Common myeloid progenitor, CD34-positive (primary cell): ENCODE measurements around the gene CCDC30.

Experiments used
- CTCF ChIA-PET: fragments of 350-600 bp; sonication (Branson Sonifier 250); formaldehyde crosslinking; loops from one replicate; lab custom pipeline; 2021; ENCODE audit warnings: antibody characterized with exemption; lab: Charles Lee
- POLR2A ChIA-PET: fragments of 350-600 bp; sonication (Branson Sonifier 250); formaldehyde crosslinking; loops from one replicate; lab custom pipeline; 2021; ENCODE audit warnings: antibody characterized with exemption; lab: Charles Lee
- DNase-seq, 3 donors: peaks; one replicate each; pipeline versions ENCODE4 v3.0.0 to v3.0.0-alpha.2; 2013
- H3K27ac ChIP-seq, 2 experiments: 1 replicate in 1 of 2; 2 replicates in 1 of 2; pipeline ENCODE4 v1.7.0; 2013; ENCODE audit warnings: inconsistent platforms in 2 of 2, low read length in 2 of 2, mild to moderate bottlenecking in 2 of 2, low read depth in 1 of 2, moderate library complexity in 1 of 2; ENCODE audit not compliant: severe bottlenecking in 2 of 2, insufficient read depth in 1 of 2, poor library complexity in 1 of 2
- H3K27me3 ChIP-seq, 5 experiments: replicated peaks in 2 of 5; 1 replicate in 3 of 5; 2 replicates in 2 of 5; pipeline versions ENCODE4 v1.6.1 to v1.7.0; 2013; ENCODE audit warnings: low read length in 4 of 5, mild to moderate bottlenecking in 2 of 5, moderate library complexity in 2 of 5, inconsistent platforms in 1 of 5; ENCODE audit not compliant: insufficient read depth in 5 of 5, control insufficient read depth in 4 of 5
- H3K36me3 ChIP-seq, 4 experiments: 1 replicate in 2 of 4; 2 replicates in 2 of 4; pipeline versions ENCODE4 v1.6.1 to v1.7.0; 2013; ENCODE audit warnings: low read length in 3 of 4, control low read depth in 1 of 4, mild to moderate bottlenecking in 1 of 4; ENCODE audit not compliant: control insufficient read depth in 4 of 4, insufficient read depth in 4 of 4
- H3K4me1 ChIP-seq, 4 experiments: 1 replicate in 3 of 4; 2 replicates in 1 of 4; pipeline versions ENCODE4 v1.6.1 to v1.7.1; 2013; ENCODE audit warnings: low read length in 3 of 4, mild to moderate bottlenecking in 3 of 4, control low read depth in 1 of 4, inconsistent platforms in 1 of 4, moderate library complexity in 1 of 4; ENCODE audit not compliant: control insufficient read depth in 4 of 4, insufficient read depth in 4 of 4; ENCODE audit errors: control extremely low read depth in 1 of 4
- H3K4me3 ChIP-seq, 7 experiments: 1 replicate in 4 of 7; 2 replicates in 3 of 7; pipeline versions ENCODE4 v1.5.1 to v1.7.0; 2013; ENCODE audit warnings: mild to moderate bottlenecking in 7 of 7, low read length in 6 of 7, moderate library complexity in 6 of 7, inconsistent platforms in 2 of 7, low read depth in 2 of 7, control low read depth in 1 of 7; ENCODE audit not compliant: insufficient read depth in 4 of 7, control insufficient read depth in 1 of 7; ENCODE audit errors: extremely low read depth in 1 of 7
- H3K9me3 ChIP-seq, 5 experiments: 1 replicate in 4 of 5; 2 replicates in 1 of 5; pipeline versions ENCODE4 v1.6.1 to v1.7.1; 2013; ENCODE audit warnings: low read length in 4 of 5, mild to moderate bottlenecking in 2 of 5, inconsistent platforms in 1 of 5, low read depth in 1 of 5, moderate library complexity in 1 of 5; ENCODE audit not compliant: control insufficient read depth in 4 of 5, insufficient read depth in 2 of 5; ENCODE audit errors: control extremely low read depth in 1 of 5
- WGBS: methylation state at CpG from one replicate; pipeline ENCODE4 v1.1.5; 2013; ENCODE audit not compliant: insufficient coverage; 5-methylcytosine and 5-hydroxymethylcytosine counted together

Gene CCDC30

DNA sequence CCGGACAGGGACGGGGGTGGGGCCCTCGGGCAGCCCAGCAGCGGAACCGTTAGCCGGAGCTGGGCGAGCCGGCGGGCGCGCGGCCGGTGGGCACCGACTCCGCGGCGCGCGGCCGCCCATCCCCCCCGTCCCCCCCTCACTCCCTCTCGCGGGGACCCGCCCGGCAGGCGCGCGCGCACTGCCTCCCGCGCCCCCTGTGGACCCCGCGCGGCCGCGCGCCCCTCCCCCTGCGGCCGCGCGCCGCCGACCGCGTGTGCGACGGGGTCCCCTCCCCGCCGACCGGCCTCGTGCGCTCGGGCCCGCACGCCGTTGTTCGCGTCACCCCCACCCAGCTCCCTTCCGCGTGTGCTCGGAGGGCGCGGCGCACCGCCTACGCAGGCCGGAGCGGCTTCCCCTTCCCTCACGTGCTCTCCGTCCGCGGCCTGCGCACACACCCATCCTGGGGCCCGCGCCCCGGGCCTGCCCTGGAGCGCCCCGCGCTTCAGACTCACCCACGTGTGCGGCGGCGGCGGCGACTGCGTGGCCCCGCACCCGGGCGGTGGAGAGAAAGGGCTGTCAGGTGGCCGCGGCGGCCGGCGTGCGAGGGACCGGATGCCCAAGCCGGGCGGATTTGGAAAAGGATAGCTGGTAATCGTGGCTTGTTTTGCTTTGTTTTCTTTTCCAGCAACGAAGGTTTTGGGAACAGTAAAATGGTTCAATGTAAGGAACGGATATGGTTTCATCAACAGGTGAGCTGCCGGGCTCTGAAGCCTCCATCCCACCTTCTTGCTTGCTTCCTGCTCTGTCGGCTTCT lies 219.8 kb downstream of the CCDC30 start:
- Histone ChIP-seq H3K27me3 (no peaks in the 10 kb centered on the region), H3K27ac (peak overlapping the region; percentile 53 to 84), H3K4me3 (peak overlapping the region; percentile 79 to 96 (median 84)), H3K9me3 (no peaks in the 10 kb centered on the region), H3K4me1 (peaks cover 28 to 60% (median 40%) of the 10 kb centered on the region in 4 experiments), H3K36me3 (peaks cover 0 to 43% (median 13%) of the 10 kb centered on the region in 4 experiments)
- ChIA-PET CTCF (interaction anchor here (0.6 to 1.6 kb wide), 10 partner anchors 8 to 322 kb away, joined by 3 to 6 read pairs (median 4); no protein-coding TSS in a partner anchor), POLR2A (interaction anchor here (0.5 to 1.9 kb wide), 4 partner anchors 14 to 212 kb away, joined by 5 to 18 read pairs (median 6); partner anchors contain the start of genes C1orf50, P3H1 and PPIH)
- peak; percentile 81 to 92 (median 89) for DNase-seq
- 0% methylated on average over 42 of the region's 103 CpGs for WGBS

DNA sequence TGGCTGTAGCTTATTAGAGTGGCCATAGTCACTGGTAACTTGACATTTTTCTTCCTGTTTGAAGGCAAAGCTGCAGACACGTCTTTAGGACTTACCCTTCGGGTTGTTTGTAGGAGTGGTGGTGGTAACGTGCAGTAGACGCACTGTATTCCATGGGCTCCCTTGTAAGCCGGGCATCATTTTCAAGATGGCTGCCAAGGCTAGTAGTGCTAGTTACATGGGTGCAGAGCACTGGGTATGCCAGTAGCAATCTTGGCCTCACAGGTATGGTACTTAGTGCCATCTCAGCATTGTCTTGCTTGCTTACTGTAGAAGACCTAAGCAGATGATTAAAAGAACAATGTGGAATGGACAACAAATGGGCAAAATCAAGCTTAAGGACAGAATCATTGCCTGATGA lies 221.1 kb downstream of the CCDC30 start:
- H3K4me3 ChIP-seq: peak overlapping the region in 5 of 7 experiments; percentile 79 to 96 (median 84)
- no peaks in the 10 kb centered on the region for H3K9me3 ChIP-seq
- H3K27ac ChIP-seq: peak overlapping the region in 1 of 2 experiments; percentile 84
- H3K27me3 ChIP-seq: no peaks in the 10 kb centered on the region
- H3K4me1 ChIP-seq: peaks cover 30 to 65% (median 40%) of the 10 kb centered on the region in 4 experiments
- CTCF ChIA-PET: interaction anchor here (1.0 to 1.6 kb wide), 6 partner anchors 8 to 324 kb away, joined by 3 to 4 read pairs (median 3); no protein-coding TSS in a partner anchor
- no peak for DNase-seq
- POLR2A ChIA-PET: interaction anchor here (0.6 kb wide), 1 partner anchor 16 kb away, joined by 3 read pairs; no protein-coding TSS in a partner anchor
- H3K36me3 ChIP-seq: peaks cover 5 to 53% (median 17%) of the 10 kb centered on the region in 4 experiments
- 73% methylated on average over 5 of the region's 5 CpGs for WGBS

DNA sequence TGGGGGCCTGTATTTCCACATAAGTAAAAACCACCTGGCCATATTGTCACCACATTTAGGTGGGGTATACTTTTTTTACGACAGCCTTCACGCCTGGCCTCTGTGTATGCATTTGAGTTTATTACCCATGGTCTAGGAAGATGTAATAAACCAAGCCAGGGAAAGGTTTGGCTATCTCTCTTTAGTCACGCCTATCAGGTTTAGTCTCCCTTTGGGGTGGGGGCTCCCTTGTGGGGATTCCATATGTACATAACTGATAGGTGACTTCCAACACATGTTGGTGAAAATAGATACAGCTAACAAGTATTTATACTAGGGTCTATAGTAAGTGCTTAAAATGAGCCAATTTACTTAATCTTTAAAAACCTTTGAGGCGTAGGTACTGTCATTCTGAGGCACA lies 223.3 kb downstream of the CCDC30 start:
- peaks cover 5 to 58% (median 18%) of the 10 kb centered on the region in 4 experiments for H3K36me3 ChIP-seq
- peak overlapping the region in 2 of 7 experiments; percentile 2 to 12 for H3K4me3 ChIP-seq
- H3K27me3 ChIP-seq: no peaks in the 10 kb centered on the region
- DNase-seq: peak in 1 of 3 donors; percentile 50
- ChIA-PET CTCF (interaction anchor here (0.6 to 1.3 kb wide), 3 partner anchors 12 to 68 kb away, joined by 3 read pairs; no protein-coding TSS in a partner anchor), POLR2A (no interaction called here)
- WGBS: 88% methylated on average over 3 of the region's 4 CpGs
- peaks cover 18 to 58% (median 29%) of the 10 kb centered on the region in 4 experiments for H3K4me1 ChIP-seq
- no peaks in the 10 kb centered on the region for H3K9me3 ChIP-seq
- H3K27ac ChIP-seq: peak overlapping the region in 1 of 2 experiments; percentile 67

GRCh38 chr1:42689912-42690311 lies 226.8 kb downstream of the CCDC30 start:
- ChIA-PET POLR2A (interaction anchor here (0.6 kb wide), 1 partner anchor 75 kb away, joined by 3 read pairs; no protein-coding TSS in a partner anchor), CTCF (interaction anchor here (0.6 to 1.3 kb wide), 3 partner anchors 25 to 376 kb away, joined by 3 to 4 read pairs (median 3); no protein-coding TSS in a partner anchor)
- Histone ChIP-seq H3K4me1 (peaks cover 4 to 35% (median 11%) of the 10 kb centered on the region in 4 experiments), H3K27ac (no peak overlapping the region), H3K36me3 (peaks cover 11 to 70% (median 18%) of the 10 kb centered on the region in 4 experiments), H3K4me3 (no peak overlapping the region), H3K9me3 (no peaks in the 10 kb centered on the region), H3K27me3 (no peaks in the 10 kb centered on the region)
- 88% methylated on average over 2 of the region's 3 CpGs for WGBS
- no peak for DNase-seq

DNA sequence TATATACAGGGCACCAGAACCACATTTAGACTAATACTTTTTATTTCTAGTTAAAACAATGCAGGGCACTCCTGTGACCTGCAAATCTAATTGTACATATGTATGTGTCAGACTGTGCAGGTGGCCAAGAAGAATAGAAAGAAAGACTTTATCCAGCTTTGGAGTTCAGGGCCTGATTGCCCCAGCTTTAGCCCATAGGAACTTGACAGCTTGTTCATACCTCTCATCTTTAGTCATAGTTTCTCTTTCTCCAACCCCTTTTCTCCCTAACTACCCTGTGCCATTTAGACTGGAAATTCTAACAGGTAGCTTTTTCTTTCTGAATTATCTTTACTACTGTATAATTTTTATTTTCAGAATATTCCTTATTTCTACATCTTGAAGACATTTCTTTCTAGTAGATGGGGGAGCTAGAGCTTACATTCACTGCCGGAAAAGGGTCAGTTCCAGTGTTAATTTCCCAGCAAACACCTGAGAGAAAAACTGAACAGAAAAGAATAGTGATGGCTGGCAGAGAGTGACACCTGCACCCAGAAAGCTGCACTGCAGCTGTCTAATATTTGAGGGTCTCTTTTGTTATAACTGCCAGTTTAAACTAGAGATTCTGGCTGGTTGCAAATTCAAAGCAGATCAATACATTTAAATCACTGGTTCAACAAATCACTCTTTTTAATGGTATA lies 227.5 kb downstream of the CCDC30 start:
- WGBS: 83% methylated on average over 1 of the region's 1 CpG
- Histone ChIP-seq H3K4me3 (no peak overlapping the region), H3K9me3 (no peaks in the 10 kb centered on the region), H3K36me3 (peaks cover 11 to 71% (median 23%) of the 10 kb centered on the region in 4 experiments), H3K4me1 (peaks cover 1 to 29% (median 6%) of the 10 kb centered on the region in 4 experiments), H3K27ac (no peak overlapping the region), H3K27me3 (no peaks in the 10 kb centered on the region)
- POLR2A ChIA-PET: interaction anchor here (0.6 kb wide), 1 partner anchor 75 kb away, joined by 3 read pairs; no protein-coding TSS in a partner anchor
- no peak for DNase-seq
- CTCF ChIA-PET: interaction anchor here (0.6 to 1.3 kb wide), 6 partner anchors 9 to 377 kb away, joined by 3 to 5 read pairs (median 4); partner anchors contain the start of gene YBX1

DNA sequence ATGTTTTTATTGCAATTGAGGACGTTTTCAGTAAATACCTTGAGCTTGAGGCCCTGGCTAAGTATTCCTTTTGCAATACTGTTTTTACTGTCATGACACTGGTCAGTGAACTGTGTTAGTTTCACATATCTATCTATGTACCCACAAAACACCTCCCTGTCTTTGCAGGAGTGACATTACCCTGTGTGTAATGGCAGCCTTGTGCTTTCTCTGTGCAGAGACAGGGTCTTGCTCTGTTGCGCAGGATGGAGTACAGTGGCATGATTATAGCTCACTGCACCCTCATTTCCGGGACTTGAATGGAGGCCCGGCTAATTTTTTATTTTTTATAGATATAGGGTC lies 228.0 kb downstream of the CCDC30 start:
- H3K27me3 ChIP-seq: no peaks in the 10 kb centered on the region
- no peaks in the 10 kb centered on the region for H3K9me3 ChIP-seq
- ChIA-PET CTCF (interaction anchor here (0.6 to 1.3 kb wide), 5 partner anchors 9 to 113 kb away, joined by 3 to 5 read pairs (median 3); partner anchors contain the start of gene YBX1), POLR2A (no interaction called here)
- H3K27ac ChIP-seq: no peak overlapping the region
- H3K4me1 ChIP-seq: peaks cover 1 to 24% (median 4%) of the 10 kb centered on the region in 4 experiments
- H3K36me3 ChIP-seq: peaks cover 12 to 72% (median 25%) of the 10 kb centered on the region in 4 experiments
- 100% methylated on average over 1 of the region's 4 CpGs for WGBS
- DNase-seq: no peak
- H3K4me3 ChIP-seq: no peak overlapping the region
